ENCODE results near the gene SSRP1.

GRCh38 chr11:57370251-57370650 lies 34.6 kb upstream of the SSRP1 start:
- no peak for TF ChIP-seq CTCF (IDR thresholded peaks at IDR 0.05)
- no peak for TF ChIP-seq POLR2A (IDR thresholded peaks at IDR 0.05)

All from thyroid gland (tissue), 4 donors.